GM06990 (cell line): ENCODE data around the gene PLCL1.
A peak's percentile ranks its signal among the peaks of the same experiment; 100 is the strongest.

Experiments used
- DNase-seq: peaks from one replicate; pipeline ENCODE4 v3.0.0-alpha.2; 2011; ENCODE audit not compliant: insufficient read length; ENCODE audit errors: extremely low read depth
- H3K27me3 ChIP-seq: replicated peaks from 2 replicates; pipeline ENCODE4 v1.6.0; 2011; ENCODE audit warnings: low read length; ENCODE audit not compliant: control insufficient read depth, insufficient read depth
- H3K36me3 ChIP-seq: 2 replicates; pipeline ENCODE4 v1.5.1; 2011; ENCODE audit warnings: low read length; ENCODE audit not compliant: control insufficient read depth, insufficient read depth
- H3K4me3 ChIP-seq: replicated peaks from 2 replicates; pipeline ENCODE4 v1.5.1; 2011; ENCODE audit warnings: low read depth, mild to moderate bottlenecking, control low read depth, low read length
- CTCF ChIP-seq: IDR thresholded peaks from 2 replicates; pipeline ENCODE4 v1.5.1; 2011; ENCODE audit warnings: low read length, control low read depth, mild to moderate bottlenecking, inconsistent platforms; ENCODE audit not compliant: insufficient read depth, poor library complexity, severe bottlenecking

Gene PLCL1

GRCh38 chr2:197883354-197884032, 79.1 kb downstream of the PLCL1 start:
- no peak for DNase-seq
- H3K4me3 ChIP-seq: no peak overlapping the region
- TF ChIP-seq CTCF: no peak
- no peaks in the 10 kb centered on the region for H3K36me3 ChIP-seq
- no peaks in the 10 kb centered on the region for H3K27me3 ChIP-seq

- no peak overlapping the region for H3K4me3 ChIP-seq
- H3K27me3 ChIP-seq: no peaks in the 10 kb centered on the region
- no peaks in the 10 kb centered on the region for H3K36me3 ChIP-seq
- DNase-seq: no peak
- no peak for TF ChIP-seq CTCF
These were observed 79.9 kb downstream of the PLCL1 start for GRCh38 chr2:197884252-197884651.

GRCh38 chr2:197885126-197885525, 80.7 kb downstream of the PLCL1 start:
- no peak overlapping the region for H3K4me3 ChIP-seq
- no peaks in the 10 kb centered on the region for H3K27me3 ChIP-seq
- TF ChIP-seq CTCF: no peak
- H3K36me3 ChIP-seq: no peaks in the 10 kb centered on the region
- no peak for DNase-seq

DNA sequence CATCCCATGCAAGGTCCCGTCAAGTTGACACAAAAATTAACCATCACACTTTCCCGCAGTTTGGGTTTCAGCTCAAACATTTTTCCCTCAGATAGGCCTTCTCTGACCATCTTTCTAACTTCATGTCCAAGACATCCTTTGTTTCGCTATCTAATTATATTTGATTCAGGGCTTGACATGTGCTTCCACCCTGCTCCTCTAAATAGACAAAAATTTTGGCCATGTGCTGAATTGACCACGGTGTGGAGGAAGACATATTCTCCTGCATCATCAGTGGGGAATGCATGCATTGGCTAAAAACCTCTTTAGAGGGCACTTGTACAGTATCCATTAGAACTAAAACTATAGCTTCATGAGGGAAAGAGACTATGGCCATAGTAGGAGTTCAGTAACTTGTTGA, 81.2 kb downstream of the PLCL1 start:
- no peak overlapping the region for H3K4me3 ChIP-seq
- DNase-seq: no peak
- no peaks in the 10 kb centered on the region for H3K36me3 ChIP-seq
- H3K27me3 ChIP-seq: no peaks in the 10 kb centered on the region
- TF ChIP-seq CTCF: no peak

GRCh38 chr2:197888321-197888720, 83.9 kb downstream of the PLCL1 start:
- H3K36me3 ChIP-seq: no peaks in the 10 kb centered on the region
- no peak overlapping the region for H3K4me3 ChIP-seq
- no peak for DNase-seq
- TF ChIP-seq CTCF: no peak
- H3K27me3 ChIP-seq: no peaks in the 10 kb centered on the region

DNA sequence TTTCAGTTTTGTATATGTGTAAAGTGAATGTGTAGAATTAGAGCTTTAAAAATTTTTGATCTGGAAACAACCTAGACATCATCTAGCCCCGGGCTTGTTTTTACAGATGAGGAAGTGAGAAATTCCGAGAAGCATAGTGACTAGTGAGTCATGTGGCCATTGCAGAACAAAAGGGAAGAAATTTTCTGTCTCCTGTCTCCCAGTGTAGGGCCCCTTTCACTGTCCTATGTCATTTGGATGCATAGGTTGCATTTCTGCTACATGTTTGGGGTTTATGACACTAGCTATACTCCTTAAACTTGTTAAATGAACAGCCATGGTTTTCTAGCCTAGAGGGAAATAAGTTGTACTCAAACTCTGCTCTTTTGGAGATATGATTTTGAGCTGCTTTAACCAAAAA, 84.6 kb downstream of the PLCL1 start:
- H3K4me3 ChIP-seq: no peak overlapping the region
- DNase-seq: peak; percentile 50
- H3K36me3 ChIP-seq: no peaks in the 10 kb centered on the region
- no peaks in the 10 kb centered on the region for H3K27me3 ChIP-seq
- TF ChIP-seq CTCF: no peak
